Bone marrow (tissue), 2 donors: ENCODE results near the gene INPPL1.
A peak's percentile ranks its signal among the peaks of the same experiment; 100 is the strongest.
"Not testable (repeated sequence)": the region's sequence is repeated elsewhere in the genome, so short reads cannot be mapped to it uniquely, and the experiment has no call there.

Experiments used
- DNase-seq, 2 donors: peaks; one replicate each; lab custom pipeline; 2025; lab: John Stamatoyannopoulos, UW

The INPPL1 gene

DNA sequence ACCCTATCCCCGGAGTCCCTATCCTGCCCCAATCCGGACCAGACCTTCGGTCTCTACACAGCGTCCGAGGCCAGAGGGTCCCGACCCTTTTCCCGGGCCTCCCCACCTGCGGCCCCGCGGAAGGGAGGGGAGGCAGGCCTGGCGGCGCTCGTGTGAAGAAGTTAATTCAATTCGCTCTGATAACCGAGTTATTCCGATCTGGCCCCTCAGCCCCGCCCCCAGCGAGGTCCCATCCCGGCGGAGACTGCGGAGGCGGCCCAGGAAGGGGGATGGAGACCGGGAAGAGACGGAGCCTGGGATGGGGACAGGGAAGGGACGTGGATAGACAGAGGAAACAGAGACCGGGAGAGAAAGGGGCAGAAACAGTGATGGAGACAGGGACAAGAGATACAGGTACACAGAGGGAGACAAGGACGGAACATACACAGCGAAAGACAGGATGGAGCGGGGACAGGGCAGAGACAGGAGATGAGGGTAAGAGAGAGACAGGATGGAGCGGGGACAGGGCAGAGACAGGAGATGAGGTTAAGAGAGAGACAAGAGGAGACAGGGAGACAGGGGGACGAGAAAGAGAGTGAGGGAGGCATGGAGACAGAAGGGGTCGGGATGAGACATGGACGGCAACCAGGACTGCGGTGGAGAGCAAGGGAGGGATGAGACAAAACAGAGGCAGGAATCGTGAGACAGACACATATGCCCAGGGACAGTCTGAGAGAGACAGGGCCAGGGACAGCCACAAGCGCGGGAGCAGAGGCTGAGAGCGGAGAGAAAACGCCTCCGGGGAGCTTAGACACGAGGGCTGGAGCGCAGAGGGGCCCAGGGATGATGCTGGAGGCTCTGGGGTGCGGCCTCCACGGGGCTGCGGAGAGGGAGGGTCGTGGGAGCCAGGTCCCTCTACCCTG is 20.0 kb downstream of the INPPL1 start:
- DNase-seq: no peak

DNA sequence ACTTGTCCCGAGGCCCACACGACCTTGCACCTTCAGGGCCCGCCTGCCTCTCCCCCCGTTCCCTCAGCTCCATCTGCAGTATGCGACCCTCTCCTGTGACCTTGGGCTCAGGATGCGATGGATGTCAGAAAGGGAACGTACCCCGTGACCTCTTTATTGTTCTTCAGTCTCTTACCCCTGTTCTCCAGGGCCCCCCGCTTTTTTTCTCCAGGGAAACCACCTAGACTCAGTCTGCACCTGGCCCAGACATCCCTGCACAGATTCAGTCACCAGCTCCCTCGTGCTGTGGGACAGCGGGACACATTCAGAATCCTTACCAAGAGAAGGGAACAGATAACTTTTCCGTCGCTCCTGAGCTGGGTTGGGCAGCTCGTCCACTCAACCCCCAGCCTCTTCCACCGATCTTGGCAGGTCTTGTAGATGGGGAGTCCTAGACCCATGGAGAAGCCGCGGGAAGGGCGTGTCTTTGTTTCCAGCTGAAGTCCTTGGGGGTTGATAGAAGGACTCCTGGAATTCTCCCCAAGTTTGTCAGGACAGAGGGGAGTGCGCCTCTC is 20.8 kb downstream of the INPPL1 start:
- no peak for DNase-seq

DNA sequence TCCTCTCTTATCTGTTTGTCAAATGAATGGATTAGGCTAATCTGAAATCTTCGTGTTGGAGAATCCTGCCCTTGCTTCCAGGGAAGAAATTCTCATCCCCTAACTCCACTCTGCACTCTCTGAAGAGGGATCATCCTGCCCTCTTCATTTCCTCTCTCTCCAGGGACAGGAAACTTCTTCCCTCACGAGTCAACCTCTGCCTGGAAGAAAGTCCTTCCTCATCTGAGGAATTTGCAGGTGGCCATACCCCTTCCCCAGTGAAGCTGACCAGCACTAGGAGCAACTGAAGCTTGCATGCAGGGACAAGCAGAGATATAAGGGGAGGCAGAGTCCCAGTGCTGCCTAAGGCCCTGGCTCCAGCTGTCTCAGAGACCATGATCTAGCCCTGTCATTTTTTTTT is 23.0 kb downstream of the INPPL1 start:
- DNase-seq: no peak

DNA sequence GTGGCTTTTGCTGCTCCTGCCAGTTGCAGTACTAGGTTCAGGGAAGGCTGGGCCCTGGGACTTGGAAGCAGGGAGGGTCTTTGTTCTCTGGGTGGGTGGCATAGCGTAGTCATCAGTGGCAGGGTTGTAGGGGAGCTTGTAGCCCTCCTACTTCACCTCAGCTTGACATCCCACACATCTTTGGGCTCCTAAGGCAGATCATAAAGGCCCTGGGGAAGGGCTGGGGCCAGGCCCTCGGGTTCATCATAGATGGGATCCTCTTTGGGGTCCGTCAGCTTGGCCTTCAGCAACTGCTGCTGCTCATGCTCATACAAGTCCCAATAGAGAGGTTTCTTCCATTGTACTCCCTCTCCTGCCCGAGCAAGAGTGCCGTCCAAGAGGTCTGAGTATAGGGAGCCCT is 25.4 kb downstream of the INPPL1 start:
- DNase-seq: no peak

DNA sequence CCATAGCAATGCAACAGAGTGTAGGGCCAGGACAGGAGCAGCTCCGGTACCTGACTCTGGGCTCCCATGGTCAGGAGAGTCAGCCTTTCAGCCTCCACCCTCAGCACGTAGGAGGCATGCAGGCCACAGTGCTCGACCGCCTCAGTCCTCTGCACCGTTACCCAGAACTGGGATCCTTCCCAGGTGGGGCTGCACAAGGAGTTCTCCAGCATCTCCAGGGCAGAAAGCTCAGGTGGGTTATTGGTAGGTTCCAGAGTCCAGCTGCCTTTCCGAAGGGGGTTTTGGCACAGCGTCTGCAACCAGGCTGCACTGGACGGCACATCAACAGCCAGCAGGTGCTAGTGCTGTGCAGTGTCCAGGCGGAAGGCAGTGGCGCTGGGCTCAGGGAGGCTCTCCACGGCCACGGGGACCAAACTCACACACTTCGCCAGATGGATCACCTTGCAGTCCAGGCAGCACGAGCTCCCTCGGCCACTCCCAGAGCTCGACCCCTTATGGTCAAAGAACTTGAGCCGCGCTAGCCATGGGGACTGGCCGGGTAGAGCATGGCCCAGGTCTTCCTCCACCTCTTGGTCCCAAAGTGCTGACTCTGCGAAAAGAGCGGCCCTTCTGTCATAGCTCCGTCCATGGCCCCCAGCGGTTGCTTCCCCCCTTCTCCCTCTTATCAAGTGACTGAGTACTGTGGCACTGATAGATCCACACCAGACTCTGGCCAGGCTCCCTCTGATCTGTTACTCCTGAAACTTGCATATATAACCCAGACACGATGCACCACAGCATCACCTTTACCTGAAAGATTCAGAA is 26.3 kb downstream of the INPPL1 start:
- DNase-seq: no peak

DNA sequence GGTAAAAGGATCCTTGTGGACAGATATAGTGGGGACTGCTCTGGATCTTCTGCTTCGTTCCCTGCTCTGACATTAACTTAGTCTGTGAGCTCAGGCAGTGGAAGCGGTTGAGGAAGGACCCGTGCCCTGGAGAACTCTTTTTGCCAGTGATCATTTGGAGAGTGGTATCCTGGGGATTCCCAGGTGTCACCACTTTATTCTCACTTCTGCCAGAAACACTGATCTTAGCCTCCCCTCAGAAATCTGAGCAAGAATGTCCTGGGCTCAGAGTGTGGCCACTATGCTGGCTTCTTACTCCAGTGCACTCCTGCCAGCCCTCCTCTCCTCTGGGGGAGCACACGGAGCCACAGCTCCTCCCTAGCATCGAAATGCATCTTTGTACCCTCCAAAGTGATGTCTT is 27.0 kb downstream of the INPPL1 start:
- no peak for DNase-seq

DNA sequence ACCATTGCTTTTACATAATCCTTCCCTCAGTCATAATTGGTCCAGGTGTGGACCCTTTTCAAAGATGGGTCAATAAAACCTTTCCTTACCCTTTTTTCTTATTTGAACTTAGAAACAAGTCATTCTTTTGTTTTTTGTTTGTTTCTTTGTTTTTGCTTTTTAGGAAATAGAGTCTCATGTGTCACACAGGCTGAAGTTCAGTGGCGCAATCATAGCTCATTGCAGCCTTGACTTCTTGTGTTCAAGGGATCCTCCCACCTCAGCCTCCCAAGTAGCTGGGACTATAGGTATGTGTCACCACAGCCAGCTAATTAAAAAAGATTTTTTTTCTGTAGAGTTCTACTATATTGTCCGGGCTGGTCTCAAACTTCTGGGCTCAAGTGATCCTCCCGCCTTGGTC is 28.8 kb downstream of the INPPL1 start:
- DNase-seq: no peak

DNA sequence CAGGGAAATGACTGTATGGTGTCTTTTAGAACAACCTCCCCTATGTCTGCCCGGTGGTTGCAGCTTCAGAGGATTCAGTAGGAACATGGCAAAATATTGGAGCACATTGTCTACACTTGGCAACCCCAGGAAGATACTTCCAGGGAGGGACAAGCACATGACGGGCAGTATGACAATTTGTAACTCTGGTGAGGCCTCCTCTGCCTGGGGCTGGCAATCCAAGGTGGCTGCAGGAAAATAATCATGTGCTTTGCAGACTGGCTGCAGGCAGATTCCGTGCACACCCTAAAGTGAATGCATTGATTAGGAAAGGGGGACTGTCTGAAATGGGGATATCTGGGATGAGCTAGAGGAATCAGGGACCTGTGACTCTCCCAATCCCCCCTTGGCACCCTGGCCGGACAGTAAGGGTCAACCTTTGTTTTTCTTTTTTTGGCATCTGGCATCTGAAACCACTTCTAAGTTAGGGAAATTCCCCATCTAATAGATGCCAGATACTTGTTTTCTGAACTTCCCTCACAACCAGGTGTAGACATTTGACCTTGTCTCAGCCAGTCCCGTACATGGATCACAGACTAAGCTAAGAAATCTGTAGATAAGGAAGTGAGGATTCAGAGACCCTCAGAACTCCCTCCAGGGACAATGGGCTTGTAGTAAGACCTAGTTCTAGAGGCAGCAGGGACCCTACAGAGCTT is 29.9 kb downstream of the INPPL1 start:
- DNase-seq: no peak

DNA sequence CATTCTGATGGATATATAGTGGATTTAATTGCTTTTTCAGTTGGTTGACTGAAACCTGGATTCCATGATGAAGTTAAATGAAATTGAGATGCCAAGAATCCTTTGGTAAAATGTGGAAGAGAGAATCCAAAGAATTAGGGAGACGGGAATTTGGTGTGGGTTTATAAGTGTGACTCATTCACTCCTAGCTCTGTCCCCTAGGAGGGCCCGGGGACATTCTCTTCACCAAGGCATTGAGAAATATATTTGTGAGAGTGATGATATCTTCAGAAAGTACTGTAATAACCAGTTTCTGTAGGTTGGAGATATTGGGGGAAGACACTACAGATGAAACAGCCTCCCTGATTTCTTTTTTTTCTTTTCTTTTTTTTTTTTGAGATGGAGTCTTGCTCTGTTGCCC is 33.0 kb downstream of the INPPL1 start:
- no peak for DNase-seq

DNA sequence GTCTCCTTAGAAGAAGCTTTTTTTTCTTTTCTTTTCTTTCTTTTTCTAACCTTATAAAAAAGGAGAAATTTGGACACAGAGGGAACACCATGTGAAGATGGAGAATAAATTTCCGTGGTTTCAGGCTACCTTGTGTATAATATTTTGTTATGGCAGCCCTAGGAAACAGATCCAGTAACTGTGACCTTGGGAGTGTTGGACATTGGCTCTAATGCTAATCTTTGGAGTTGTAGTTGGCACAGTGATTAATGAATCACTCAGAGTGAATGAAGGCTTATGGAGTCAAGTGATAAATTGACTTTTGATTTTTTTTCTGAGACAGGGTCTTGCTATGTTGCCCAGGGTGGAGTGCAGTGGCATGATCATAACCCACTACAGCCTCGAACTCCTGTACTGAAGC is 34.9 kb downstream of the INPPL1 start:
- no peak for DNase-seq

DNA sequence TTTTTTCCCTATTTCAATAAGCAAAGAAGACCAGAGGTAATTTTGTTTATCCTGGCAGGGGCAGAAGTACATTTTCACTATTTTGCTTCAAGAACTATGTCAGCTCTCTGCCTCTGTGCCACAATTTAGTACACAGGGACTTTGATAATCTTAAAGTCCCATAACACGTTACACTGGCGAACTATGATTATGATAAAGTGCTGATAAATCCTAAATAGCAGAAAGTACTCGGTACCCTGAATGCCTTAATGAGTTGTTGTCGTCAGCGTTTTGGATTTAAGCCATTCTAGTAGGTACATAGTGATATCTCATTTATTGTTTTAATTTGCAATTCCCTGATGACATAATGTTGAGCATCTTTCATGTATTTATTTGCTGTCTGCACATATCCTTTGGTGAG is 36.0 kb downstream of the INPPL1 start:
- DNase-seq: no peak

DNA sequence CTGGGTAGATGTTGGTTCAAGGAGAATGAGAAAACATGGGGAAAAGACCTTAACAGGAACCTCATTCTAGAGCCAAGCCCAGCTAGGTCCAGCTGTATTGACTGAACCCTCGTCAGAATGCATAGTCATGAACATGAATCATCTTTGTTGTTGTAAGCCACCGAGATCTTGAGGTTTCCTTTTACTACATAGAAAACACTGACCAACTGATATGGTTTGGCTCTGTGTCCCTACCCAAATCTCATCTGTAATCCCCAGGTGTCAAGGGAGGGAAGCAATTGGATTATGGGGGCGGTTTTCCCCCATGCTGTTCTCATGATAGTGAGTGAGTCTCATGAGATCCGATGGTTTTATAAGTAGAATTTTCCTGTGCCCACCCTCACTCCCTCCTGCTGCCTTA is 38.8 kb downstream of the INPPL1 start:
- peak in 1 of 2 donors; percentile 33 for DNase-seq

DNA sequence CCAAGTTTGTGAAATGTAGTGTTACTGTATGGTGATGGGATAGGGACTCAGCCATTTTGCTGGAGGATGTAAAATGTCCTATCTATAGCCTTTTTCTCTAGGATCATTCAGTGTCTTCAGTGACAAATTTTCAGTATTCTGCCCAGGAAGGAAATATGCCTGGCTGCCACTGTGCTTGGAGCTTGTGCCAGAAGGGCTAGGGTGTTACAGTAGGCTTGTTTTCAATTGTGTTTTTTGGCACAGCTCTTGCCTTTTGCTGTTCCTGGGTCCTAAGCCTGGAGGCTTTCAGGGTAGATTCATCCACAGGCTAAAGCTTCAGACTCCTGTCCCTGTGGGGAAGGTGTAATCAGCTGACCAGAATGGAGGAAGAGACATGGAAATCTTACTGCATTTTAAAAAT is 41.4 kb downstream of the INPPL1 start:
- DNase-seq: no peak

DNA sequence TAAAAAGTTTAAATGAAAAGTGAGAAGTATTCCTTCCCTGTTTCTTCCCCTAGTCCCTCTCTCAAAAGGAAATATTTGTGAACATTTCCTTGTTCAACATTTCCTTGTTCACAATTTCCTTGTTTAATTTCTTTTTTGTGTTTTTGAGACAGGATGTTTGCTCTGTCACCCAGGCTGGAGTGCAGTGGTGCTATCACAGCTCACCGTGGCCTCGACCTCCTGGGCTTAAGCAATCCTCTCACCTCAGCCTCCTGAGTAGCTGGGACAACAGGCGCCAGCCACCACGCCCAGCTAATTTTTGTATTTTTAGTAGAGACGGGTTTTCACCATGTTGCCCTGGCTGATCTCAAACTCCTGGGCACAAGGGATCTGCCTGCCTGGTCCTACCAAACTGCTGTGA is 42.4 kb downstream of the INPPL1 start:
- DNase-seq: not testable (repeated sequence)

DNA sequence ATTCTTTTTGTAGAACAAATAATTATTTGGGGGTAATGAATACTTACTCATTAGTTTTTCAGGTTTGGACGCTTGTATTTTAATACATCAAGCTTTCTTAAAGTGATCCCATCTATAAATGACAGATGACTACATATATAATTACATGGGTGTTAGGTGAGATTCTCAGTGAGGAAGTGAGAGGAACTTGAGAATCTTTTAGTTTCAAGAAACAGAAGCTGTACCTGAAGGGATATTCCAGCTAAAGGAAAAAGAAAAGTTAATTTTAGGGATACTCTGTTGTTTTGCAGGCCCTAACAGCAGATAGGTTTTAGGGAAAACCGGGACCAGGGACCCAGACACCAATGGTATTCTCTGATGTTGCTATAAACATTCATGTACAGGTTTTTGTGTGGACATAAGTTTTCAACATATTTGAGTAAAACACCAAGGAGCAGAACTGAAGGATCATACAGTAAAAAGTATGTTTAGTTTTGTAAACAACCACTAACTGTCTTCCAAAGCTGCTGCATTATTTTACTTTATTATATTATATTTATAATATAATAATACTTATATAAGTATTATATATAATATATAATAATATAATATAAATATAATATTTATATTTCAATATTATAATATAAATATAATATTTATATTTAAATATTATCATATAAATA is 43.5 kb downstream of the INPPL1 start:
- DNase-seq: no peak

DNA sequence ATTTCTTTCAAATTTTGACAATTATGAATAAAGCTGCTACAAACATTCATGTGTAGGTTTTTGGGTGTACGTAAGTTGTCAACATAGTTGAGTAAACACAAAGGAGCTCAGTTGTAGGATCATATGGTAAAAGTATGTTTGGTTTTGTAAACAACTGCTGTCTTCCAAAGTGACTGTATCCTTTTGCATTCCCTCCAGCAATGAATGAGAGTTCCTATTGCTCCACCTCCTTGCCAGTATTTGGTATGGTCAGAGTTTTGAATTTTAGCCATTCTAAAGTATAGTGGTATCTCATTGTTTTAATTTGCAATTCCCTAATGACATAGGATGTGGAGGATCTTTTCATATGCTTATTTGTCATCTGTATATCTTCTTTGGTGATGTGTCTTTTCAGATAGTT is 47.4 kb downstream of the INPPL1 start:
- DNase-seq: no peak

DNA sequence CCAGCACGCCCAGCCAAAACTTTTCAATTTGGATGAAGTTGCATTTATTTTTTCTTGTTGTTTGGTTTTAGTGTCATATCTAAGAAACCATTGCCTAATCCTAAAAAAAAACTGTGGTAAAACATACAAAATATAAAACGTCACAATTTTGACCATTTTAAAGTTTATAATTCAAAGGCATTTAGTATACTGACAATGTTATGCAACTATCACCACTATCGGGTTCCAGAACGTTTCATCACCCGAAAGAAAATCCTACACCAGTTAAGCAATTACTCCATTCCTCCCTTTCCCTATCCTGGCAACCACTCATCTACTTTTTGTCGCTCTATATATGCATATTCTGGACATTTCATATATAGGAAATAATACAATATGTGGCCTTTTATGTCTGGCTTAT is 49.9 kb downstream of the INPPL1 start:
- DNase-seq: no peak

DNA sequence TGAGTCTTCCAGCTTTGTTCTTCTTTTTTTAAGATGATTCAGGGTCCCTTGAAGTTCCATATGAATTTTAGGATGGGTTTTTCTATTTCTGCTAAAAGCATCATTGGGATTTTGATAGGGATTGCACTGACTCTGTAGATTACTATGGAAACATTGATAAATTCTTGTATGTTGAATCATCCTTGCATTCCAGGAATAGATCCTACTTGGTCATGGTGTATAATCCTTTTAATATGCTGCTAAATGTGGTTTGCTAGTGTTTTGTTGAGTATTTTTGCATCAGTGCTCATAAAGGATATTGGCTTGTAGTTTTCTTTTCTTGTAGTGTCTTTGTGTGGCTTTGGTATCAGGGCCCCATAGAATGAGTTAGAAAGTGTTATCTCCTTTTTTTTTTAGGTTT is 54.3 kb downstream of the INPPL1 start:
- no peak for DNase-seq

DNA sequence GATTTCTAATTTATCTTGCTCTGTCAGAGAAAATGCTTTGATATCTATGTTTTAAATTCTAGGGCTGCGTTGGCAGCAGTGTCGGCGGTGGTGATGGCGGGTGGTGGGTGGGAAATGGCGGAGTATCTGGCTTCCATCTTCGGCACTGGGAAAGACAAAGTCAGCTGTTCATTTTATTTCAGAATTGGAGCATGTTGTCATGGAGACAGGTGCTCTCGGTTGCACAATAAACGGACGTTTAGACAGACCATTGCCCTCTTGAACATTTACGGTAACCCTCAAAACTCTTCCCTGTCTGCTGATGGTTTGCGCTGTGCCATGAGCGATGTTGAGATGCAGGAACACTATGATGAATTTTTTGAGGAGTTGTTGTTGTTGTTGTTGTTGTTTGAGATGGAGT is 55.5 kb downstream of the INPPL1 start:
- no peak for DNase-seq

DNA sequence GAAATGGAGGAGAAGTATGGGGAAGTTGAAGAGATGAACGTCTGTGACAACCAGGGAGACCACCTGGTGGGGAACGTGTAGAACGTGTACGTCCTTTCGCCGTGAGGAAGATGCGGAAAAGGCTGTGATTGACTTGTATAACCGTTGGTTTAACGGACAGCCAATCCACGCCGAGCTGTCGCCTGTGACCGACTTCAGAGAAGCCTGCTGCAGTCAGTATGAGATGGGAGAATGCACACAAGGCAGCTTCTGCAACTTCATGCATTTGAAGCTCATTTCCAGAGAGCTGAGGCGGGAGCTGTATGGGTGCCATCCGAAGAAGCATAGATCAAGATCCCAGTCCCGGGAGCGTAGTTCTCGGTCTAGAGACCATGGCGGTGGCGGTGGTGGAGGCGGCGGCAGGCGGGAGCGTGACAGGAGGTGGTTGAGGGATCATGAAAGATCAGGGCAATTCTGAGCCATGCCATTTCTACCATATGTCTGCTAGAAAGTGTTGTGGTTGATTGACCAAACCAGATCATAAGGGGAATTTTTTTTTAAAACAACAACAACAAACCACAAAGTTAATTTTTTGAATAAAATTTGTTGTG is 56.3 kb downstream of the INPPL1 start:
- no peak for DNase-seq

DNA sequence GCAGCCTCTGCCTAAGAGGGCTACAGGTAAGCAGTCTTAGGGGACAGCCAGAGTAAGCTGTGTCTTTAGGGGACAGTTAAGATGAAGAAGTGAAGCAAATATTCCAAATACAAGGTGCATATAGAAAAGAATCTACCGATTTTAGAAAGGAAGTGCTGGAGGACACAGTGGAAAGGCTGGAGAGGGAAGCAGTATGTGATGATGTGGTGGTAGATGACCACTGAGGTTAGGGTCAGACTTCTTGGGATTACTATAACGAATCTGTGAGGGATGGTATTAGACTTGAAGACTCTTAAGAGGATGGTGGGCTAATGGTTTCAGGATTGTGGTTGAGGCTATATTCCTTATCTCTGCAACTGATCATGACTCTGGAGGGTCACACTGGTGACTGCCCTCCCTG is 59.4 kb downstream of the INPPL1 start:
- no peak for DNase-seq

DNA sequence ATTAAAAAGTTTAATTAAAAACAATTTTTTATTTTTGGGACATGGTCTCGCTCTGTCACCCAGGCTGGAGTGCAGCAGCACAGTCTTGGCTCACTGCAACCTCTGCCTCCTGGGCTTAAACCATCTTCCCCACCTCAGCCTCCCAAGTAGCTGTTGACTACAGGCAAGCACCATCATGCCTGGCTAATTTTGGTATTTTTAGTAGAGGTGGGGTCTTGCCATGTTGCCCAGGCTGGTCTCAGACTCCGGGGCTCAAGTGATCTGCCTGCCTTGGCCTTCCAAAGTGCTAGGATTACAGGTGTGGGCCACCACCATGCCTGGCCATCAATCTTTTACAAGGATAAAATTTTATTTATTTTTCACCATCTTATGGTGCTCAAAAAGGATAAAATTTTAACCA is 62.7 kb downstream of the INPPL1 start:
- no peak for DNase-seq
